Islet of Langerhans (tissue), 1 donor: ENCODE data around the gene SKP2.

ENCODE experiments used
- FAIRE-seq: peaks from one replicate; lab custom pipeline; 2011; peaks lifted over from hg19 to GRCh38; lab: Jason Lieb, UNC

Gene SKP2

GRCh38 chr5:36202521-36202961 is 50.6 kb downstream of the SKP2 start:
- no peak for FAIRE-seq

- no peak for FAIRE-seq
Observed at GRCh38 chr5:36205329-36205728, 53.4 kb downstream of the SKP2 start.

- no peak for FAIRE-seq
Observed at GRCh38 chr5:36206913-36207312, 55.0 kb downstream of the SKP2 start.

GRCh38 chr5:36208786-36209185 is 56.9 kb downstream of the SKP2 start:
- no peak for FAIRE-seq

- FAIRE-seq, result no peak
Observed at GRCh38 chr5:36209664-36210063, 57.8 kb downstream of the SKP2 start.

GRCh38 chr5:36214436-36214835 is 62.5 kb downstream of the SKP2 start:
- no peak for FAIRE-seq

DNA sequence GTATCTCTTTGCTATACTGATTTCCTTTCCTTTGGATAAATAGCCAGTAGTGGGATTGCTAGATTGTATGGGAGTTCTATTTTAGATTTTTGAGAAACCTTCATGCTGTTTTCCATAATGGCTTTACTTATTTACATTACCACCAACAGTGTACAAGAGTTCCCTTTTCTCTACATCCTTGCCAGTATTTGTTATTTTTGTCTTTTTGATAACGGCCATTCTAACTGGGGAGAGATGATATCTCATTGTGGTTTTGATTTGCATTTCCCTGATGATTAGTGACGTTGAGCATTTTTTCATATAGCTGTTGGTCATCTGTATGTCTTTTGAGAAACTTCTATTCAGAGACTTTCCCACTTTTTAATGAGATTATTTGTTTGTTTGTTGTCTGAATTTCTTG is 64.0 kb downstream of the SKP2 start:
- no peak for FAIRE-seq

DNA sequence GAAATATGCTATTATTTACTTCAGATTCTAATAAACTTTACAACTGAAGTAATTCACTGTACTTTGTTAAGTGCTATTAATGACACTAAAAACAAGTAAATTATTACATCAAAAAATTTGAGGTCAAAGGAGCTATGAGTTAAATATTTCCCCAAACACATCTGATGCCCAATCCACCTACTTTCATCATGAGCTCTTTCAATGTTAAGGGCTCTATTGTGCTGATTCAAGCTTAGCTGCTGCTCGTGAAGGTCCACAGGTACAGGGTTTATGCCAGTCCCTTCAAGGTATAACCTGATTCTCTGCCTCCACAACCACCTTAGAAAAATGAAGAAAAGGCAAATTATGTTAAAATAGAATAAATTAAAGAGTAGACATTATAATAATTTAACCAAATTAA is 65.7 kb downstream of the SKP2 start:
- no peak for FAIRE-seq

- peak; percentile 5 for FAIRE-seq
Observed at GRCh38 chr5:36217988-36218387, 66.1 kb downstream of the SKP2 start.

- no peak for FAIRE-seq
Observed at GRCh38 chr5:36222620-36223019, 70.7 kb downstream of the SKP2 start.

GRCh38 chr5:36227046-36227445 is 75.1 kb downstream of the SKP2 start:
- FAIRE-seq, result peak; percentile 65

GRCh38 chr5:36228505-36228904 is 76.6 kb downstream of the SKP2 start:
- no peak for FAIRE-seq

DNA sequence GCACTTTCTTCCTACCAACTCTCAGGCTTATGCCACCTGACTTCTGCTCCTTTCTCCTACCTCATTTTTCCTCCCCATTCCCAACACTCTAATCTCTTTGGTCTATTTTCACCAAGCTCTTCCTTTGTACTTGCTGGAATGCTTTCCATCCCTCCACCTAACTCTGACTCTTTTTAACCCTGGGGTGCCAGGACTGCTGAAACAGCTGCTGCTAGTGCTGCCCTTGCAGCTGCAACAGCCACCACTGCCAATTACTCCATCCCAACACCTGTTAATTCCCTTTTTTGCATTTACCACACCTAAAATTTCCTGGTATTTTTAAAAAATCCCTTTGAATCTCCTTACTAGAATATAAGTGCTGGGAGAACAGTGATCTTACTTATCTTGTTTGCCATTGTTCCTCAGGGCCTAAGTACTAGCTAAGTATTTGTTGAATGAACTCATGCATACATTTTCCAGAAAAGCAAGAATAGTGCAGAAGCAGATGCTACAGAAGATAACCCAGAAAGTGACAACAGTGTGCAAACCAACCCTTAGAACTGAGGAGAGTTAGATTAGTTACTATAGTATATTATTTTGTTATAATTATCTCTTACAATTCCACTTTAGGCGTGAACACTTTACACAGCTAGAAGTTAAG is 78.4 kb downstream of the SKP2 start:
- no peak for FAIRE-seq

- no peak for FAIRE-seq
Observed at GRCh38 chr5:36232533-36232932, 80.6 kb downstream of the SKP2 start.
